Testis (tissue), 3 donors: ENCODE measurements around the gene RUNDC1. TPM values are rescaled to one million over a fixed set of nuclear protein-coding genes. Genes with fewer than 3 reads are reported as not detected.

Experiments used
- DNase-seq: peaks from one replicate; pipeline ENCODE4 v3.0.0-alpha.2; 2019
- H3K27ac ChIP-seq, 2 donors: fragments of 200-600 bp; sonication (generic); one replicate each; pipeline ENCODE4 v1.5.1; 2019
- H3K27me3 ChIP-seq: fragments of 200-600 bp; sonication (generic); one replicate; pipeline ENCODE4 v1.5.1; 2019
- H3K36me3 ChIP-seq: fragments of 200-600 bp; sonication (generic); one replicate; pipeline ENCODE4 v1.5.1; 2017; ENCODE audit warnings: low read depth; ENCODE audit errors: missing control alignments
- H3K4me1 ChIP-seq: fragments of 200-600 bp; sonication (generic); one replicate; pipeline ENCODE4 v1.5.1; 2019
- H3K4me3 ChIP-seq, 2 donors: fragments of 200-600 bp; sonication (generic); one replicate each; pipeline ENCODE4 v1.5.1; 2017 to 2019
- H3K9me3 ChIP-seq: fragments of 200-600 bp; sonication (generic); one replicate; pipeline ENCODE4 v1.5.1; 2017
- CTCF ChIP-seq, 3 experiments: fragments of 450-650 bp in 2 of 3; fragments of 200-600 bp in 1 of 3; sonication (generic) in 1 of 3; IDR thresholded peaks; one replicate each; pipeline ENCODE4 v1.5.1; 2016 to 2019; ENCODE audit warnings: antibody characterized with exemption in 3 of 3, mild to moderate bottlenecking in 2 of 3, moderate library complexity in 1 of 3
- POLR2A ChIP-seq: fragments of 450-650 bp; IDR thresholded peaks from one replicate; pipeline ENCODE4 v1.6.1; 2017; ENCODE audit warnings: antibody characterized with exemption, mild to moderate bottlenecking, moderate library complexity
- WGBS, 2 donors: methylation state at CpG; one replicate each; pipeline ENCODE4 v1.1.5; 2018; 5-methylcytosine and 5-hydroxymethylcytosine counted together
- intact Hi-C: fragments of 100-400 bp; cut with DNase I; formaldehyde crosslinking; loops from one replicate; pipeline ENCODE4 v1.15.1; 2023; ENCODE audit warnings: low total_unique reads
- polyA plus RNA-seq: library from polyadenylated mRNA; stranded (reverse); fragments of 350-450 nt; fragmentation: Illumina TruSeq; extraction: RNeasy Lipid Tissue Mini Kit (QIAGEN cat#74804); gene quantifications from one replicate; pipeline ENCODE4 v1.2.3, GENCODE V29; 2014; ENCODE audit warnings: low read depth, low replicate concordance; ENCODE audit not compliant: insufficient read depth
- total RNA-seq, 2 donors: library from RNA; depleted of rRNA; stranded (reverse); fragments of >200 nt; gene quantifications; one replicate each; pipeline ENCODE4 v1.2.3, GENCODE V29; 2016

Gene RUNDC1
- total and polyA plus RNA-seq, 3 donors from 2014 or later = 17.5 to 20.2 (median 18.5) TPM

- DNase-seq = no peak
- Histone ChIP-seq H3K27ac (no peak overlapping the region), H3K36me3 (no peaks in the 10 kb centered on the region), H3K4me3 (no peak overlapping the region), H3K4me1 (peaks cover 57% of the 10 kb centered on the region), H3K9me3 (no peaks in the 10 kb centered on the region), H3K27me3 (no peaks in the 10 kb centered on the region)
- TF ChIP-seq CTCF (IDR thresholded peaks at IDR 0.05) (no peak), POLR2A (no peak)
- 60 to 77% methylated on average over 11 to 12 of the region's 12 CpGs for WGBS, 2 donors
- intact Hi-C loops = no loop called here
Observed at GRCh38 chr17:43014020-43014648, 33.8 kb downstream of the RUNDC1 start.

GRCh38 chr17:43014649-43015542 lies 34.5 kb downstream of the RUNDC1 start:
- intact Hi-C loops = no loop called here
- Histone ChIP-seq H3K4me3 (no peak overlapping the region), H3K36me3 (no peaks in the 10 kb centered on the region), H3K9me3 (no peaks in the 10 kb centered on the region), H3K27ac (peak overlapping the region; percentile 18 to 65), H3K4me1 (peaks cover 64% of the 10 kb centered on the region), H3K27me3 (no peaks in the 10 kb centered on the region)
- WGBS, 2 donors = 60 to 69% methylated on average over 8 of the region's 8 CpGs
- DNase-seq = no peak
- no peak for TF ChIP-seq CTCF (IDR thresholded peaks at IDR 0.05)
- no peak for TF ChIP-seq POLR2A

- Histone ChIP-seq H3K36me3 (no peaks in the 10 kb centered on the region), H3K27me3 (no peaks in the 10 kb centered on the region), H3K4me3 (no peak overlapping the region), H3K4me1 (peaks cover 63% of the 10 kb centered on the region), H3K27ac (peak overlapping the region; percentile 18 to 65), H3K9me3 (no peaks in the 10 kb centered on the region)
- no peak for DNase-seq
- TF ChIP-seq CTCF (IDR thresholded peaks at IDR 0.05) = no peak
- no peak for TF ChIP-seq POLR2A
- WGBS, 2 donors = 33 to 49% methylated on average over 9 of the region's 9 CpGs
- intact Hi-C loops = no loop called here
Observed at GRCh38 chr17:43015579-43015978, 35.2 kb downstream of the RUNDC1 start.

- intact Hi-C loops = no loop called here
- Histone ChIP-seq H3K9me3 (no peaks in the 10 kb centered on the region), H3K27me3 (no peaks in the 10 kb centered on the region), H3K4me3 (no peak overlapping the region), H3K4me1 (peaks cover 57% of the 10 kb centered on the region), H3K36me3 (no peaks in the 10 kb centered on the region), H3K27ac (peak overlapping the region in 1 of 2 donors; percentile 65)
- DNase-seq = no peak
- no peak for TF ChIP-seq POLR2A
- no peak for TF ChIP-seq CTCF (IDR thresholded peaks at IDR 0.05)
- 70 to 93% methylated on average over 2 to 7 of the region's 7 CpGs for WGBS, 2 donors
Observed at GRCh38 chr17:43016216-43016615, 35.9 kb downstream of the RUNDC1 start.
